GM03348 (cell line): ENCODE data around the gene FILIP1.
A peak's percentile ranks its signal among the peaks of the same experiment; 100 is the strongest.

ENCODE experiments used
- DNase-seq: peaks from one replicate; pipeline ENCODE4 v3.0.0; 2012; ENCODE audit warnings: low spot score

Gene FILIP1

GRCh38 chr6:75296811-75297779, 196.5 kb downstream of the FILIP1 start:
- peak; percentile 43 for DNase-seq

- no peak for DNase-seq
Observed at GRCh38 chr6:75292555-75292954, 201.0 kb downstream of the FILIP1 start.

- DNase-seq: no peak
Observed at GRCh38 chr6:75291744-75292143, 201.9 kb downstream of the FILIP1 start.

GRCh38 chr6:75291331-75291730, 202.3 kb downstream of the FILIP1 start:
- DNase-seq: no peak

- no peak for DNase-seq
Observed at GRCh38 chr6:75290136-75290945, 203.3 kb downstream of the FILIP1 start.

GRCh38 chr6:75288023-75288422, 205.6 kb downstream of the FILIP1 start:
- DNase-seq: no peak

- DNase-seq: no peak
Observed at GRCh38 chr6:75287424-75287823, 206.2 kb downstream of the FILIP1 start.

GRCh38 chr6:75286955-75287354, 206.6 kb downstream of the FILIP1 start:
- no peak for DNase-seq

GRCh38 chr6:75285283-75285639, 208.3 kb downstream of the FILIP1 start:
- peak; percentile 6 for DNase-seq

GRCh38 chr6:75284632-75285282, 208.8 kb downstream of the FILIP1 start, which contains the start of gene TMEM30A:
Gene TMEM30A, minus strand, starts transcription at chr6:75284792. Its CDS starts 154 bp downstream, at chr6:75284638.
- DNase-seq: peak; percentile 97

- DNase-seq: peak; percentile 23
Observed at GRCh38 chr6:75283907-75284631, 209.5 kb downstream of the FILIP1 start.

GRCh38 chr6:75282706-75283105, 210.9 kb downstream of the FILIP1 start:
- peak; percentile 8 for DNase-seq

- DNase-seq: no peak
Observed at GRCh38 chr6:75281653-75282052, 211.9 kb downstream of the FILIP1 start.

GRCh38 chr6:75280131-75280855, 213.3 kb downstream of the FILIP1 start:
- DNase-seq: peak; percentile 12

GRCh38 chr6:75279418-75279817, 214.2 kb downstream of the FILIP1 start:
- no peak for DNase-seq

GRCh38 chr6:75278474-75279077, 215.0 kb downstream of the FILIP1 start:
- DNase-seq: no peak

GRCh38 chr6:75275067-75275466, 218.5 kb downstream of the FILIP1 start:
- peak; percentile 26 for DNase-seq

GRCh38 chr6:75273009-75273408, 220.6 kb downstream of the FILIP1 start:
- no peak for DNase-seq

- no peak for DNase-seq
Observed at GRCh38 chr6:75272145-75272840, 221.3 kb downstream of the FILIP1 start.

- DNase-seq: no peak
Observed at GRCh38 chr6:75268988-75269354, 224.6 kb downstream of the FILIP1 start.
